ENCODE results near the gene CREB3.

CREB3 gene

GRCh38 chr9:35719546-35719945, 12.9 kb upstream of the CREB3 start:
- in situ Hi-C loops (cut with MboI; ENCODE audit: low pct_unique_long_range_greater_than_20kb, low sequenced_read_pairs), result no loop called here
- no peak for DNase-seq

GRCh38 chr9:35723426-35723825, 9.0 kb upstream of the CREB3 start:
- in situ Hi-C loops (cut with MboI; ENCODE audit: low pct_unique_long_range_greater_than_20kb, low sequenced_read_pairs), result loop anchor here (10.0 kb wide), 1 partner anchor 59 kb away; the partner anchor contains the start of gene ARHGEF39
- no peak for DNase-seq

GRCh38 chr9:35723908-35724307, 8.6 kb upstream of the CREB3 start:
- in situ Hi-C loops (cut with MboI; ENCODE audit: low pct_unique_long_range_greater_than_20kb, low sequenced_read_pairs), result loop anchor here (10.0 kb wide), 1 partner anchor 59 kb away; the partner anchor contains the start of gene ARHGEF39
- DNase-seq, result no peak

GRCh38 chr9:35725362-35725761, 7.1 kb upstream of the CREB3 start:
- in situ Hi-C loops (cut with MboI; ENCODE audit: low pct_unique_long_range_greater_than_20kb, low sequenced_read_pairs), result loop anchor here (10.0 kb wide), 1 partner anchor 61 kb away; the partner anchor contains the start of gene ARHGEF39
- DNase-seq, result no peak

GRCh38 chr9:35726931-35727330, 5.5 kb upstream of the CREB3 start:
- in situ Hi-C loops (cut with MboI; ENCODE audit: low pct_unique_long_range_greater_than_20kb, low sequenced_read_pairs), result loop anchor here (10.0 kb wide), 1 partner anchor 62 kb away; the partner anchor contains the start of gene ARHGEF39
- peak; percentile 39 for DNase-seq

- no peak for DNase-seq
- in situ Hi-C loops (cut with MboI; ENCODE audit: low pct_unique_long_range_greater_than_20kb, low sequenced_read_pairs), result loop anchor here (10.0 kb wide), 1 partner anchor 63 kb away; the partner anchor contains the start of gene ARHGEF39
These were observed 4.8 kb upstream of the CREB3 start for GRCh38 chr9:35727676-35728040.

- in situ Hi-C loops (cut with MboI; ENCODE audit: low pct_unique_long_range_greater_than_20kb, low sequenced_read_pairs), result loop anchor here (10.0 kb wide), 1 partner anchor 64 kb away; the partner anchor contains the start of gene ARHGEF39
- DNase-seq, result peak; percentile 77
These were observed 4.2 kb upstream of the CREB3 start for GRCh38 chr9:35728041-35728971.

- in situ Hi-C loops (cut with MboI; ENCODE audit: low pct_unique_long_range_greater_than_20kb, low sequenced_read_pairs), result loop anchor here (10.0 kb wide), 1 partner anchor 64 kb away; the partner anchor contains the start of gene ARHGEF39
- no peak for DNase-seq
These were observed 3.4 kb upstream of the CREB3 start for GRCh38 chr9:35729101-35729500.

- DNase-seq, result peak; percentile 82
- in situ Hi-C loops (cut with MboI; ENCODE audit: low pct_unique_long_range_greater_than_20kb, low sequenced_read_pairs), result loop anchor here (10.0 kb wide), 1 partner anchor 65 kb away; the partner anchor contains the start of gene ARHGEF39
These were observed 2.6 kb upstream of the CREB3 start for GRCh38 chr9:35729700-35730485.

GRCh38 chr9:35730486-35730854, 2.0 kb upstream of the CREB3 start:
- in situ Hi-C loops (cut with MboI; ENCODE audit: low pct_unique_long_range_greater_than_20kb, low sequenced_read_pairs), result no loop called here
- no peak for DNase-seq

- in situ Hi-C loops (cut with MboI; ENCODE audit: low pct_unique_long_range_greater_than_20kb, low sequenced_read_pairs), result no loop called here
These were observed 866 bp upstream of the CREB3 start for GRCh38 chr9:35731415-35732184.

GRCh38 chr9:35732800-35733541, 505 bp downstream of the CREB3 start:
- DNase-seq, result peak; percentile 64
- in situ Hi-C loops (cut with MboI; ENCODE audit: low pct_unique_long_range_greater_than_20kb, low sequenced_read_pairs), result no loop called here

More at GRCh38 chr9:35731415-35732184, 866 bp upstream of the CREB3 start:
- peak; percentile 30 for DNase-seq

GRCh38 chr9:35734096-35734495, 1.6 kb downstream of the CREB3 start:
- in situ Hi-C loops (cut with MboI; ENCODE audit: low pct_unique_long_range_greater_than_20kb, low sequenced_read_pairs), result no loop called here
- no peak for DNase-seq

- in situ Hi-C loops (cut with MboI; ENCODE audit: low pct_unique_long_range_greater_than_20kb, low sequenced_read_pairs), result no loop called here
- peak; percentile 82 for DNase-seq
These were observed 3.8 kb downstream of the CREB3 start for GRCh38 chr9:35736201-35736633.

GRCh38 chr9:35737143-35737542, 4.7 kb downstream of the CREB3 start:
- in situ Hi-C loops (cut with MboI; ENCODE audit: low pct_unique_long_range_greater_than_20kb, low sequenced_read_pairs), result no loop called here

GRCh38 chr9:35738186-35738585, 5.7 kb downstream of the CREB3 start:
- DNase-seq, result no peak
- in situ Hi-C loops (cut with MboI; ENCODE audit: low pct_unique_long_range_greater_than_20kb, low sequenced_read_pairs), result no loop called here

More at GRCh38 chr9:35737143-35737542, 4.7 kb downstream of the CREB3 start:
- DNase-seq, result no peak

GRCh38 chr9:35738924-35739323, 6.5 kb downstream of the CREB3 start:
- in situ Hi-C loops (cut with MboI; ENCODE audit: low pct_unique_long_range_greater_than_20kb, low sequenced_read_pairs), result no loop called here
- DNase-seq, result no peak

- in situ Hi-C loops (cut with MboI; ENCODE audit: low pct_unique_long_range_greater_than_20kb, low sequenced_read_pairs), result no loop called here
These were observed 7.8 kb downstream of the CREB3 start for GRCh38 chr9:35740243-35740642.

More at GRCh38 chr9:35740243-35740642, 7.8 kb downstream of the CREB3 start:
- no peak for DNase-seq

Data from KBM-7 (cell line).